ENCODE data around the gene MYO10.
A peak's percentile ranks its signal among the peaks of the same experiment; 100 is the strongest.

The MYO10 gene

DNA sequence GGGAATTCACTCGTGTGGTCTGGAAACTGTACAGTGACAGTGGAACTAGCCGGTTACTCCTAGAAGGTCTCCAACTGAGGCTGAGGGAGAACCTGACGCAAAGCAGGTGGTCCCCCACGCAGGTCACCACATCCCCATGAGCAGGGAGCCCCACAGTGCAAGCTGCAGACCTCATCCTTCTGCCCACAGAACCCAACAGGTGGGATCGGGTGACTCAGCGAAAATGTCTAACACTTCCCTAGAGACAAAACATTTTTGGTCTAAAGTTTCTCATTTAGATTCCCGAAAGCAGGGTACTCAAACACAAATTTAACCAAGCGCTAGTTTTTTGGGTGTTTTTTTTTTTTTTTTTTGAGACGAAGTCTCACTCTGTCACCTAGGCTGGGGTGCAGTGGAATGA, 256.9 kb downstream of the MYO10 start (continued):
- TF ChIP-seq, protein P1, sequence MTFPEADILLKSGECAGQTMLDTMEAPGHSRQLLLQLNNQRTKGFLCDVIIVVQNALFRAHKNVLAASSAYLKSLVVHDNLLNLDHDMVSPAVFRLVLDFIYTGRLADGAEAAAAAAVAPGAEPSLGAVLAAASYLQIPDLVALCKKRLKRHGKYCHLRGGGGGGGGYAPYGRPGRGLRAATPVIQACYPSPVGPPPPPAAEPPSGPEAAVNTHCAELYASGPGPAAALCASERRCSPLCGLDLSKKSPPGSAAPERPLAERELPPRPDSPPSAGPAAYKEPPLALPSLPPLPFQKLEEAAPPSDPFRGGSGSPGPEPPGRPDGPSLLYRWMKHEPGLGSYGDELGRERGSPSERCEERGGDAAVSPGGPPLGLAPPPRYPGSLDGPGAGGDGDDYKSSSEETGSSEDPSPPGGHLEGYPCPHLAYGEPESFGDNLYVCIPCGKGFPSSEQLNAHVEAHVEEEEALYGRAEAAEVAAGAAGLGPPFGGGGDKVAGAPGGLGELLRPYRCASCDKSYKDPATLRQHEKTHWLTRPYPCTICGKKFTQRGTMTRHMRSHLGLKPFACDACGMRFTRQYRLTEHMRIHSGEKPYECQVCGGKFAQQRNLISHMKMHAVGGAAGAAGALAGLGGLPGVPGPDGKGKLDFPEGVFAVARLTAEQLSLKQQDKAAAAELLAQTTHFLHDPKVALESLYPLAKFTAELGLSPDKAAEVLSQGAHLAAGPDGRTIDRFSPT (tag by site-specific recombination; IDR thresholded peaks at IDR 0.05), result no peak
- TF ChIP-seq ZNF23 (tag by site-specific recombination; IDR thresholded peaks at IDR 0.05; ENCODE audit: borderline replicate concordance), result no peak
- no peak for TF ChIP-seq ZNF560 (tag by site-specific recombination; IDR thresholded peaks at IDR 0.05; ENCODE audit: borderline replicate concordance)
- TF ChIP-seq FEZF1 (tag by site-specific recombination; IDR thresholded peaks at IDR 0.05), result no peak
- TF ChIP-seq ZNF529 (tag by site-specific recombination; IDR thresholded peaks at IDR 0.05; ENCODE audit: insufficient replicate concordance), result no peak
- no peak for TF ChIP-seq ZNF654 (tag by site-specific recombination; IDR thresholded peaks at IDR 0.05; ENCODE audit: low read depth)
- TF ChIP-seq ZNF223 (tag by site-specific recombination; IDR thresholded peaks at IDR 0.05), result no peak
- 0 out of 2 replicates have a peak, but pooled peaks have one; percentile 27 for TF ChIP-seq SCRT2 (tag by site-specific recombination; IDR thresholded peaks at IDR 0.05)

DNA sequence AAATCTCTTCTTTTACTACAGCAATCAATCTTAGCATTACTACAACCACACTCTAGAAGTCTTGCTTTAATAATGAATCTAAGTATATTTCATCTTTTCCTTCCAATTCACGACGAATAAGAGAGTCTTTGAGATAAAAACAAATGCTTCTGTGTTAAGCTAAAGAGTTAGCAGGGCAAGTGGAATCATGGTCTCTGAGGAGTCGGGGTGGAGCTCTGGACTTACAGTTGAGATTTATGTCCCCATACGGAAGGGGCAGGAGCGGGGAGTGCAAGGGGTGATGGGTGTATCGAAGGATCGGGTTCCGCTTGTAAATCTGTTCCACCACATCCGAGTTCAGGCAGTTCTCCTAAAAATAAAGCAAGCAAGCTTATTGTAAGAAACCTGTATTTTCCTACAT, 260.3 kb downstream of the MYO10 start:
- H3K4me3 ChIP-seq (ENCODE audit: low read depth, low read length), result no peak overlapping the region
- peaks cover 3% of the 10 kb centered on the region; the same call in 1 of the 2 replicates for H3K4me1 ChIP-seq (ENCODE audit: control insufficient read depth, insufficient read depth, low read length)
- H3K27ac ChIP-seq (ENCODE audit: extremely low read depth, low read depth, low read length), result no peak overlapping the region
- TF ChIP-seq BCL11A (tag by site-specific recombination; IDR thresholded peaks at IDR 0.05; ENCODE audit: low read depth) (no peak), HOXD13 (CRISPR knock-in tag; IDR thresholded peaks at IDR 0.05; ENCODE audit: borderline replicate concordance) (no peak), ZNF24 (tag by site-specific recombination; IDR thresholded peaks at IDR 0.05) (no peak), ZNF23 (tag by site-specific recombination; IDR thresholded peaks at IDR 0.05; ENCODE audit: borderline replicate concordance) (no peak), ZNF658 (tag by site-specific recombination; IDR thresholded peaks at IDR 0.05) (no peak), GLI2 (tag by site-specific recombination; IDR thresholded peaks at IDR 0.05; ENCODE audit: borderline replicate concordance, low read depth) (no peak)
- TF ChIP-seq, protein P2, sequence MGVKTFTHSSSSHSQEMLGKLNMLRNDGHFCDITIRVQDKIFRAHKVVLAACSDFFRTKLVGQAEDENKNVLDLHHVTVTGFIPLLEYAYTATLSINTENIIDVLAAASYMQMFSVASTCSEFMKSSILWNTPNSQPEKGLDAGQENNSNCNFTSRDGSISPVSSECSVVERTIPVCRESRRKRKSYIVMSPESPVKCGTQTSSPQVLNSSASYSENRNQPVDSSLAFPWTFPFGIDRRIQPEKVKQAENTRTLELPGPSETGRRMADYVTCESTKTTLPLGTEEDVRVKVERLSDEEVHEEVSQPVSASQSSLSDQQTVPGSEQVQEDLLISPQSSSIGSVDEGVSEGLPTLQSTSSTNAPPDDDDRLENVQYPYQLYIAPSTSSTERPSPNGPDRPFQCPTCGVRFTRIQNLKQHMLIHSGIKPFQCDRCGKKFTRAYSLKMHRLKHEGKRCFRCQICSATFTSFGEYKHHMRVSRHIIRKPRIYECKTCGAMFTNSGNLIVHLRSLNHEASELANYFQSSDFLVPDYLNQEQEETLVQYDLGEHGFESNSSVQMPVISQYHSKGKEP (tag by site-specific recombination; IDR thresholded peaks at IDR 0.05), result no peak
- TF ChIP-seq, protein P3, sequence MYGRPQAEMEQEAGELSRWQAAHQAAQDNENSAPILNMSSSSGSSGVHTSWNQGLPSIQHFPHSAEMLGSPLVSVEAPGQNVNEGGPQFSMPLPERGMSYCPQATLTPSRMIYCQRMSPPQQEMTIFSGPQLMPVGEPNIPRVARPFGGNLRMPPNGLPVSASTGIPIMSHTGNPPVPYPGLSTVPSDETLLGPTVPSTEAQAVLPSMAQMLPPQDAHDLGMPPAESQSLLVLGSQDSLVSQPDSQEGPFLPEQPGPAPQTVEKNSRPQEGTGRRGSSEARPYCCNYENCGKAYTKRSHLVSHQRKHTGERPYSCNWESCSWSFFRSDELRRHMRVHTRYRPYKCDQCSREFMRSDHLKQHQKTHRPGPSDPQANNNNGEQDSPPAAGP (tag by site-specific recombination; IDR thresholded peaks at IDR 0.05), result no peak
- TF ChIP-seq, protein P4, sequence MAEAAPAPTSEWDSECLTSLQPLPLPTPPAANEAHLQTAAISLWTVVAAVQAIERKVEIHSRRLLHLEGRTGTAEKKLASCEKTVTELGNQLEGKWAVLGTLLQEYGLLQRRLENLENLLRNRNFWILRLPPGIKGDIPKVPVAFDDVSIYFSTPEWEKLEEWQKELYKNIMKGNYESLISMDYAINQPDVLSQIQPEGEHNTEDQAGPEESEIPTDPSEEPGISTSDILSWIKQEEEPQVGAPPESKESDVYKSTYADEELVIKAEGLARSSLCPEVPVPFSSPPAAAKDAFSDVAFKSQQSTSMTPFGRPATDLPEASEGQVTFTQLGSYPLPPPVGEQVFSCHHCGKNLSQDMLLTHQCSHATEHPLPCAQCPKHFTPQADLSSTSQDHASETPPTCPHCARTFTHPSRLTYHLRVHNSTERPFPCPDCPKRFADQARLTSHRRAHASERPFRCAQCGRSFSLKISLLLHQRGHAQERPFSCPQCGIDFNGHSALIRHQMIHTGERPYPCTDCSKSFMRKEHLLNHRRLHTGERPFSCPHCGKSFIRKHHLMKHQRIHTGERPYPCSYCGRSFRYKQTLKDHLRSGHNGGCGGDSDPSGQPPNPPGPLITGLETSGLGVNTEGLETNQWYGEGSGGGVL (tag by site-specific recombination; IDR thresholded peaks at IDR 0.05), result no peak
- H3K9me3 ChIP-seq (ENCODE audit: control insufficient read depth, insufficient read depth, low read depth, low read length), result no peaks in the 10 kb centered on the region
- peaks cover 27 to 63% of the 10 kb centered on the region in 2 experiments for H3K36me3 ChIP-seq (ENCODE audit: control insufficient read depth in 2 of 2, insufficient read depth in 1 of 2, low read length in 2 of 2)
- POLR2A ChIA-PET, result no interaction called here
- CTCF ChIA-PET, result interaction anchor here (0.8 to 2.5 kb wide), 3 partner anchors 14 to 515 kb away, joined by 3 to 9 read pairs (median 4); no protein-coding TSS in a partner anchor

DNA sequence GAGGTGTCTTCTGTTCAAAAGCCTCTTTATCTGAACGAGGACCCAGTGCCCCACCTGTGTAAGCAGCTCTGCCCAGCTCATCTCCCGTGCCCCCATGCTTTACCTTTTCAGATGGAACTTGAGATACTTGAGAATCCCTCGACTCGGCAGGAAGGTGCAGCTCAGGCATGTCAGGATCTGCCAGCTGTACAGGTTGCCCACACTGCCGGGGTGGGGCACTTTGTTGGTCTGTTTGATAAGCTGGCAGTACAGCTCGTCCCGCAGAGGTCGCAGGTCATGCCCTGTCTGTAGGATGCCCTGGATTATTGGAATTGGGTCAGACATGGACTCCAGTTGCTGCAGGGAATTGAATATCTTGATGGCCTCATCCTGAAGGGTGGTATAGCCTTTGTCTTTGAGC, 261.3 kb downstream of the MYO10 start:
- ChIA-PET CTCF (interaction anchor here (0.6 to 2.5 kb wide), 2 partner anchors 62 to 515 kb away, joined by 3 to 9 read pairs; no protein-coding TSS in a partner anchor), POLR2A (no interaction called here)
- Histone ChIP-seq H3K4me1 (ENCODE audit: control insufficient read depth, insufficient read depth, low read length) (peaks cover 3% of the 10 kb centered on the region; the same call in 1 of the 2 replicates), H3K9me3 (ENCODE audit: control insufficient read depth, insufficient read depth, low read depth, low read length) (no peaks in the 10 kb centered on the region), H3K4me3 (ENCODE audit: low read depth, low read length) (no peak overlapping the region), H3K36me3 (ENCODE audit: control insufficient read depth in 2 of 2, insufficient read depth in 1 of 2, low read length in 2 of 2) (peaks cover 28 to 60% of the 10 kb centered on the region in 2 experiments), H3K27ac (ENCODE audit: extremely low read depth, low read depth, low read length) (no peak overlapping the region)
- TF ChIP-seq ZNF629 (tag by site-specific recombination; IDR thresholded peaks at IDR 0.05) (no peak), ZFP69B (tag by site-specific recombination; IDR thresholded peaks at IDR 0.05) (no peak), SALL2 (tag by site-specific recombination; IDR thresholded peaks at IDR 0.05; ENCODE audit: borderline replicate concordance) (no peak), ZNF416 (tag by site-specific recombination; IDR thresholded peaks at IDR 0.05) (no peak), ZNF350 (tag by site-specific recombination; IDR thresholded peaks at IDR 0.05) (no peak), ZNF707 (tag by site-specific recombination; IDR thresholded peaks at IDR 0.05) (no peak), ZNF132 (tag by site-specific recombination; IDR thresholded peaks at IDR 0.05; ENCODE audit: borderline replicate concordance) (no peak)
- TF ChIP-seq, protein P5, sequence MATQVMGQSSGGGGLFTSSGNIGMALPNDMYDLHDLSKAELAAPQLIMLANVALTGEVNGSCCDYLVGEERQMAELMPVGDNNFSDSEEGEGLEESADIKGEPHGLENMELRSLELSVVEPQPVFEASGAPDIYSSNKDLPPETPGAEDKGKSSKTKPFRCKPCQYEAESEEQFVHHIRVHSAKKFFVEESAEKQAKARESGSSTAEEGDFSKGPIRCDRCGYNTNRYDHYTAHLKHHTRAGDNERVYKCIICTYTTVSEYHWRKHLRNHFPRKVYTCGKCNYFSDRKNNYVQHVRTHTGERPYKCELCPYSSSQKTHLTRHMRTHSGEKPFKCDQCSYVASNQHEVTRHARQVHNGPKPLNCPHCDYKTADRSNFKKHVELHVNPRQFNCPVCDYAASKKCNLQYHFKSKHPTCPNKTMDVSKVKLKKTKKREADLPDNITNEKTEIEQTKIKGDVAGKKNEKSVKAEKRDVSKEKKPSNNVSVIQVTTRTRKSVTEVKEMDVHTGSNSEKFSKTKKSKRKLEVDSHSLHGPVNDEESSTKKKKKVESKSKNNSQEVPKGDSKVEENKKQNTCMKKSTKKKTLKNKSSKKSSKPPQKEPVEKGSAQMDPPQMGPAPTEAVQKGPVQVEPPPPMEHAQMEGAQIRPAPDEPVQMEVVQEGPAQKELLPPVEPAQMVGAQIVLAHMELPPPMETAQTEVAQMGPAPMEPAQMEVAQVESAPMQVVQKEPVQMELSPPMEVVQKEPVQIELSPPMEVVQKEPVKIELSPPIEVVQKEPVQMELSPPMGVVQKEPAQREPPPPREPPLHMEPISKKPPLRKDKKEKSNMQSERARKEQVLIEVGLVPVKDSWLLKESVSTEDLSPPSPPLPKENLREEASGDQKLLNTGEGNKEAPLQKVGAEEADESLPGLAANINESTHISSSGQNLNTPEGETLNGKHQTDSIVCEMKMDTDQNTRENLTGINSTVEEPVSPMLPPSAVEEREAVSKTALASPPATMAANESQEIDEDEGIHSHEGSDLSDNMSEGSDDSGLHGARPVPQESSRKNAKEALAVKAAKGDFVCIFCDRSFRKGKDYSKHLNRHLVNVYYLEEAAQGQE (tag by site-specific recombination; IDR thresholded peaks at IDR 0.05), result no peak
